OCI-LY1 (cell line): ENCODE measurements around the gene BANF2.

Experiments used
- EZH2 ChIP-seq: fragments of 200-600 bp; sonication (generic), shearing (Covaris generic); IDR thresholded peaks from 2 replicates; pipeline ENCODE4 v1.8.0; 2017; ENCODE audit warnings: borderline replicate concordance, mixed run types, mild to moderate bottlenecking, antibody characterized with exemption, low read length, moderate library complexity, mixed read lengths
- TF ChIP-seq, protein P1 (sequence below): fragments of 200-600 bp; sonication (generic), shearing (Covaris generic); IDR thresholded peaks from 2 replicates; pipeline ENCODE4 v1.5.1; 2017; ENCODE audit warnings: mild to moderate bottlenecking, antibody characterized with exemption, low read length, moderate library complexity, mixed read lengths

DNA sequence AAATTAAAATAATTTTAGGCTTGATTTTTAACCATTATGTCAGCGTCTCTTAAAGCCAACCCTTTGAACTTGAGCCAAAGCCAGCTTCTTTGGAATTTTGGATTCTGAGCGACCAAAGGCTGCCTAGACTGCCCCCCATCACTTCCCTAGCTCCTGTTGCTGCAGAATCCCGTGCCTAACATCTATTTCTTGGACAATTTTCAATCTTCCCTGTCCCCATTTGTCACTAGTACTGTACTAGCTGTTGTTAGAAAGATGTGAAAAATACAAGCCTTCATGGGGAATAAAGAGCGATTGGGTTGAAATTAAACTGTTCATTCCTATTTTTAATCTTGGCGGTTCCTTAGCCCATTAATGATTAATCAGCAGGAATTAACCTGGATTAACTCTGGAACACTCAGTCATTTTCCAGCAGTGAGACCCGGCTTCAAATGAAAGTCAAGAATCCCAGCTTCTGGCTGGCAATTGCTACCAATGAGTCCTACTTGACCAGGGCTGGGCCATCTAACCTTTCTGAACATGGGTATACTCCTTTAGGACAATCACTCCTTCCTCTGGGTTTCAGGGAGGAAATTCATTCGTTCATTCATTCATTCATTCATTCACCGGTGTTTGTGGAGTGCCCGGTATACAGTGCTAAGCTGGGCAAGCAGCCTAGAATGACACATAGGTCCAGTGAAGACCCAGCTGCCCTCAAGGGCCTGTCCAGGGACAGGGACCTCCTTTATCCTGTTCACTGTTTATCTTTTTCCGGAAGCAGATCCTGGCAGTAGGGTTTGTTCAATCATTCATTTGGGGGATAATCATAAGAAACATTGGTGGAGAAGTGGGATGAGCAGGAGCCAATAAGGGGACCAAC is 16.3 kb upstream of the BANF2 start:
- no peak for TF ChIP-seq EZH2
- TF ChIP-seq, protein P1, sequence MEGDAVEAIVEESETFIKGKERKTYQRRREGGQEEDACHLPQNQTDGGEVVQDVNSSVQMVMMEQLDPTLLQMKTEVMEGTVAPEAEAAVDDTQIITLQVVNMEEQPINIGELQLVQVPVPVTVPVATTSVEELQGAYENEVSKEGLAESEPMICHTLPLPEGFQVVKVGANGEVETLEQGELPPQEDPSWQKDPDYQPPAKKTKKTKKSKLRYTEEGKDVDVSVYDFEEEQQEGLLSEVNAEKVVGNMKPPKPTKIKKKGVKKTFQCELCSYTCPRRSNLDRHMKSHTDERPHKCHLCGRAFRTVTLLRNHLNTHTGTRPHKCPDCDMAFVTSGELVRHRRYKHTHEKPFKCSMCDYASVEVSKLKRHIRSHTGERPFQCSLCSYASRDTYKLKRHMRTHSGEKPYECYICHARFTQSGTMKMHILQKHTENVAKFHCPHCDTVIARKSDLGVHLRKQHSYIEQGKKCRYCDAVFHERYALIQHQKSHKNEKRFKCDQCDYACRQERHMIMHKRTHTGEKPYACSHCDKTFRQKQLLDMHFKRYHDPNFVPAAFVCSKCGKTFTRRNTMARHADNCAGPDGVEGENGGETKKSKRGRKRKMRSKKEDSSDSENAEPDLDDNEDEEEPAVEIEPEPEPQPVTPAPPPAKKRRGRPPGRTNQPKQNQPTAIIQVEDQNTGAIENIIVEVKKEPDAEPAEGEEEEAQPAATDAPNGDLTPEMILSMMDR = no peak
